ENCODE data around the gene CSMD2. TPM values are rescaled to one million over a fixed set of nuclear protein-coding genes. Genes with fewer than 3 reads are reported as not detected.

The CSMD2 gene
- total and polyA plus RNA-seq, 2 donors from 2014 or later: 0.47 TPM; not detected in 1

DNA sequence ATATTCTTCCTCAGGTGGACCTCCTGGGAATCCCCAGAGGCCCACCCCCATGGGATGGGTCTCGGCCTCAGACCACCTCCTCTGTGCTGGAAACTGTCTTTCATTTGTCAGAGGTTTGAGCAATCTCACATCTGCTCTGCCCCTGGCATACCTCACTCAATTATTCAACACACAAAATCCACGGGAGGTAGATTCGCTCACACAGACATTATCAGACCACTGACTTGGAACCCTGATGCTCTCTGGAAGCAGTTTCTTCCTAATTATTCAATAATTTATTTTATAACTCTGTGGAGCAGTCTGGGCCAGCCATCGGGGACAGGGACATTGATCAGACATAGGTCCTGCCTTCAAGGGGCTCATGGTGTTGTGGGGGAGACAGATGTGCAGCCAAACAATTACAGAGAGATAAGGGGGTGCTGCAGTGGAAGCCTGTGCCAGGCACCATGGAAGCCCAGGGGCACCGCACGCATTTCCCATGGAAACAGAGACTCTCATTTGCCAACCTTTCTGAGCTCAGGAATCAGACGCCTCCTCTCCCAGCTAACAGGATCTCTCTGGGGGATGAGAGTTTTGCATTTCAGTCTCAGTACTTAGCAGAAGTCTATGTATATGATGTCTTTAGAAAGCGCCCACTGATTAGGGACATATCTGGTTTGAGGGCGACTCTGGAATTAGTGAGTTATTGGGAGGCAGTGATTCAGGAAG is 204.7 kb downstream of the CSMD2 start:
- intact Hi-C loops (cut with DNase I): no loop called here
- no peaks in the 10 kb centered on the region for H3K9me3 ChIP-seq (ENCODE audit: control insufficient read depth in 2 of 3, insufficient read depth in 1 of 3, low read length in 3 of 3)
- no peak for FAIRE-seq
- no peaks in the 10 kb centered on the region for H3K4me1 ChIP-seq (ENCODE audit: control insufficient read depth in 2 of 3, insufficient read depth in 2 of 3, low read depth in 1 of 3, low read length in 3 of 3)
- no peak overlapping the region for H3K27ac ChIP-seq (ENCODE audit: low read depth in 2 of 2, low read length in 2 of 2)
- H3K9ac ChIP-seq (ENCODE audit: low read length in 3 of 3): no peak overlapping the region
- H3K27me3 ChIP-seq (ENCODE audit: control insufficient read depth, insufficient read depth, low read length): no peaks in the 10 kb centered on the region
- no peaks in the 10 kb centered on the region for H3K36me3 ChIP-seq (ENCODE audit: control insufficient read depth in 2 of 3, insufficient read depth in 3 of 3, low read length in 3 of 3)
- no peak for DNase-seq
- TF ChIP-seq, protein P1, sequence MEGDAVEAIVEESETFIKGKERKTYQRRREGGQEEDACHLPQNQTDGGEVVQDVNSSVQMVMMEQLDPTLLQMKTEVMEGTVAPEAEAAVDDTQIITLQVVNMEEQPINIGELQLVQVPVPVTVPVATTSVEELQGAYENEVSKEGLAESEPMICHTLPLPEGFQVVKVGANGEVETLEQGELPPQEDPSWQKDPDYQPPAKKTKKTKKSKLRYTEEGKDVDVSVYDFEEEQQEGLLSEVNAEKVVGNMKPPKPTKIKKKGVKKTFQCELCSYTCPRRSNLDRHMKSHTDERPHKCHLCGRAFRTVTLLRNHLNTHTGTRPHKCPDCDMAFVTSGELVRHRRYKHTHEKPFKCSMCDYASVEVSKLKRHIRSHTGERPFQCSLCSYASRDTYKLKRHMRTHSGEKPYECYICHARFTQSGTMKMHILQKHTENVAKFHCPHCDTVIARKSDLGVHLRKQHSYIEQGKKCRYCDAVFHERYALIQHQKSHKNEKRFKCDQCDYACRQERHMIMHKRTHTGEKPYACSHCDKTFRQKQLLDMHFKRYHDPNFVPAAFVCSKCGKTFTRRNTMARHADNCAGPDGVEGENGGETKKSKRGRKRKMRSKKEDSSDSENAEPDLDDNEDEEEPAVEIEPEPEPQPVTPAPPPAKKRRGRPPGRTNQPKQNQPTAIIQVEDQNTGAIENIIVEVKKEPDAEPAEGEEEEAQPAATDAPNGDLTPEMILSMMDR (IDR thresholded peaks at IDR 0.05; ENCODE audit: borderline replicate concordance, extremely low read depth, insufficient read depth): no peak
- H3K4me3 ChIP-seq (ENCODE audit: low read length in 3 of 3): no peak overlapping the region

DNA sequence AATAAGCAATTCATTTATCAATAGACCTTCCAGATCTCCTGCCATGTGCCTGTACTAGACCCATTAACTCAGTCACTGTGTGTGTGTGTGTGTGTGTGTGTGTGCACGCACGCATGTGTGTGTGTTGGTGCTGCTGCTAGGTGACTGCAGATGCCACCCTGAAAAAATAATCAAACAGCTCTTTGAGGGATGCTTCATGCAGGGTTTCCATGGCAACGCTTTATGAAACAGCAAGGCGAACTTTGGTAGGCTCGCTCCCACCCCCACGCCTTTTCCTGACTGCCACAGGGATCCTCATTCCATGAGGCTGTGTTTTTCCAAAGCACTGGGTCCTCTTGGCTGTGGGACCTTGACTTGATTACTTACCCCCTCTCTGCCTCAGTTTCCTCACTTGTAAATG is 207.2 kb downstream of the CSMD2 start:
- no peak overlapping the region for H3K27ac ChIP-seq (ENCODE audit: low read depth in 2 of 2, low read length in 2 of 2)
- DNase-seq (no peak), FAIRE-seq (no peak)
- no peaks in the 10 kb centered on the region for H3K36me3 ChIP-seq (ENCODE audit: control insufficient read depth in 2 of 3, insufficient read depth in 3 of 3, low read length in 3 of 3)
- H3K4me1 ChIP-seq (ENCODE audit: control insufficient read depth in 2 of 3, insufficient read depth in 2 of 3, low read depth in 1 of 3, low read length in 3 of 3): no peaks in the 10 kb centered on the region
- TF ChIP-seq, protein P1 (IDR thresholded peaks at IDR 0.05; ENCODE audit: borderline replicate concordance, extremely low read depth, insufficient read depth): no peak
- no peaks in the 10 kb centered on the region for H3K27me3 ChIP-seq (ENCODE audit: control insufficient read depth, insufficient read depth, low read length)
- intact Hi-C loops (cut with DNase I): no loop called here
- no peak overlapping the region for H3K9ac ChIP-seq (ENCODE audit: low read length in 3 of 3)
- H3K9me3 ChIP-seq (ENCODE audit: control insufficient read depth in 2 of 3, insufficient read depth in 1 of 3, low read length in 3 of 3): no peaks in the 10 kb centered on the region
- no peak overlapping the region for H3K4me3 ChIP-seq (ENCODE audit: low read length in 3 of 3)

DNA sequence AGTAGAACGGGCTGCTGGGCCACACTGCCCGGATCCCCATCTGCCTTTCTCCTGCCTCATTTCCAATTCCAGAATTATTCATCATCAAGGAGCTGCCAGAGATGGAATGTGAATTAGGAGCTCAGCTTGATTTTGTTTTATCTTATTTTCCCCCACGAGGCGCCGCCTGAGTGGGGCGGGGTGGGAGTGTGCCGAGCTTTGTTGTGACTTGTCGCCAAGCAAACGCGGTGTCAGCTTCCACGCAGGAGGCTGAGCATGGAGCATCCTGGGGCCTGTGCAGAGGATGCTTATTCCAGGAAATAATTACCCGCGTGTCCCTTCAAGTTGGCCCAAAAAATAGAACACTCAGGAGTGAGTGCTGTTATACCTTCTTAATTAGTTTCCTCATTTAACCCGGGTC is 209.9 kb downstream of the CSMD2 start:
- TF ChIP-seq, protein P1 (IDR thresholded peaks at IDR 0.05; ENCODE audit: borderline replicate concordance, extremely low read depth, insufficient read depth): no peak
- Histone ChIP-seq H3K36me3 (ENCODE audit: control insufficient read depth in 2 of 3, insufficient read depth in 3 of 3, low read length in 3 of 3) (no peaks in the 10 kb centered on the region), H3K4me1 (ENCODE audit: control insufficient read depth in 2 of 3, insufficient read depth in 2 of 3, low read depth in 1 of 3, low read length in 3 of 3) (no peaks in the 10 kb centered on the region), H3K4me3 (ENCODE audit: low read length in 3 of 3) (no peak overlapping the region), H3K9ac (ENCODE audit: low read length in 3 of 3) (no peak overlapping the region), H3K27ac (ENCODE audit: low read depth in 2 of 2, low read length in 2 of 2) (no peak overlapping the region), H3K9me3 (ENCODE audit: control insufficient read depth in 2 of 3, insufficient read depth in 1 of 3, low read length in 3 of 3) (no peaks in the 10 kb centered on the region), H3K27me3 (ENCODE audit: control insufficient read depth, insufficient read depth, low read length) (no peaks in the 10 kb centered on the region)
- FAIRE-seq (no peak), DNase-seq (no peak)
- intact Hi-C loops (cut with DNase I): no loop called here

DNA sequence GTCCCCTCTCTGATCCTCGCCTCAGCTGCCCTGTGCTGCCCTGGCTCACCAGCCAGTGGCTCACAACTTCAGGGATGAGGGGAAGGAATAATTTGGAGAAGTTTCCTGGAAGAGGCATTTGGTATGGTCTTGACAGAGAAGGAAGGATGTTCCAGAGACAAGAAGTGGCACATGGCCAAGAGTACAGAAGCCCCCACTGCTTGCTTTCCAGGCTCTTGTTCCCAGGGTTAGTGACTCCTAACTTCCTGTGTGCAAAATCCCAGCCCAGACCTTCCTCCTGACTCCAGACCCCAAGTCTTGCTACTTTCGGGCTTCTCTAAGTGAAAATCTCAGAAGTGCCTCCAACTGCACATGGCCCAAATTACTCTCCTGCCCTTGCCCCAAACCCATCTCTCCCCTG is 215.5 kb downstream of the CSMD2 start:
- Histone ChIP-seq H3K9ac (ENCODE audit: low read length in 3 of 3) (no peak overlapping the region), H3K36me3 (ENCODE audit: control insufficient read depth in 2 of 3, insufficient read depth in 3 of 3, low read length in 3 of 3) (no peaks in the 10 kb centered on the region), H3K9me3 (ENCODE audit: control insufficient read depth in 2 of 3, insufficient read depth in 1 of 3, low read length in 3 of 3) (no peaks in the 10 kb centered on the region), H3K4me3 (ENCODE audit: low read length in 3 of 3) (no peak overlapping the region), H3K27ac (ENCODE audit: low read depth in 2 of 2, low read length in 2 of 2) (no peak overlapping the region), H3K4me1 (ENCODE audit: control insufficient read depth in 2 of 3, insufficient read depth in 2 of 3, low read depth in 1 of 3, low read length in 3 of 3) (no peaks in the 10 kb centered on the region), H3K27me3 (ENCODE audit: control insufficient read depth, insufficient read depth, low read length) (no peaks in the 10 kb centered on the region)
- FAIRE-seq (no peak), DNase-seq (no peak)
- intact Hi-C loops (cut with DNase I): no loop called here
- TF ChIP-seq, protein P1 (IDR thresholded peaks at IDR 0.05; ENCODE audit: borderline replicate concordance, extremely low read depth, insufficient read depth): no peak

All from kidney (tissue), 14 donors.